ENCODE results near the gene TGDS. TPM values are rescaled to one million over a fixed set of nuclear protein-coding genes. Genes with fewer than 3 reads are reported as not detected.
"Not testable (repeated sequence)": the region's sequence is repeated elsewhere in the genome, so short reads cannot be mapped to it uniquely, and the experiment has no call there.

The TGDS gene
- total and polyA plus RNA-seq, 2 donors from 2014 or later = 10.8 to 12.2 TPM

DNA sequence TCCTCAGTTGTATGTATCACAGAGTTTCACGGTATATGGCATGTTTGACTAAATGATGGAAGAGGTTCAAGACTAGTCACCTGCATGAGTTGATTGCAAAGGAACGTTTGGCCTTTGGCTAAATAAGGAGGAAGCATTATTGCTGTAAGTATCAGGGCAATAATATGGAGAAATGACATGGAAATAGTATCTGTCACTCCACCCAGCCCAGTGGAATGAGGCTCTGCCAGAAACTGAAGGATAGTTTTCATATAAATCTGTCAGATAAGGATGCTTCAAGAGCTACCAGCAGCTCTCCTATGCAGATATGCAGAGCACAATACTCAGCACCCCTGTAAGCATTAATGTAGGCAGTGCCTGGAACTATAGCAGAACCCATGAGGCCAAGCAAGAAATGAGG, 60.7 kb downstream of the TGDS start:
- H3K4me1 ChIP-seq (ENCODE audit: control insufficient read depth in 2 of 3, insufficient read depth in 2 of 3, low read depth in 1 of 3, low read length in 3 of 3) = no peaks in the 10 kb centered on the region
- no peak for FAIRE-seq
- no peaks in the 10 kb centered on the region for H3K36me3 ChIP-seq (ENCODE audit: control insufficient read depth in 2 of 3, insufficient read depth in 3 of 3, low read length in 3 of 3)
- intact Hi-C loops (cut with DNase I) = no loop called here
- no peaks in the 10 kb centered on the region for H3K9me3 ChIP-seq (ENCODE audit: control insufficient read depth in 2 of 3, insufficient read depth in 1 of 3, low read length in 3 of 3)
- H3K27me3 ChIP-seq (ENCODE audit: control insufficient read depth, insufficient read depth, low read length) = no peaks in the 10 kb centered on the region
- no peak overlapping the region for H3K9ac ChIP-seq (ENCODE audit: low read length in 3 of 3)
- TF ChIP-seq, protein P1, sequence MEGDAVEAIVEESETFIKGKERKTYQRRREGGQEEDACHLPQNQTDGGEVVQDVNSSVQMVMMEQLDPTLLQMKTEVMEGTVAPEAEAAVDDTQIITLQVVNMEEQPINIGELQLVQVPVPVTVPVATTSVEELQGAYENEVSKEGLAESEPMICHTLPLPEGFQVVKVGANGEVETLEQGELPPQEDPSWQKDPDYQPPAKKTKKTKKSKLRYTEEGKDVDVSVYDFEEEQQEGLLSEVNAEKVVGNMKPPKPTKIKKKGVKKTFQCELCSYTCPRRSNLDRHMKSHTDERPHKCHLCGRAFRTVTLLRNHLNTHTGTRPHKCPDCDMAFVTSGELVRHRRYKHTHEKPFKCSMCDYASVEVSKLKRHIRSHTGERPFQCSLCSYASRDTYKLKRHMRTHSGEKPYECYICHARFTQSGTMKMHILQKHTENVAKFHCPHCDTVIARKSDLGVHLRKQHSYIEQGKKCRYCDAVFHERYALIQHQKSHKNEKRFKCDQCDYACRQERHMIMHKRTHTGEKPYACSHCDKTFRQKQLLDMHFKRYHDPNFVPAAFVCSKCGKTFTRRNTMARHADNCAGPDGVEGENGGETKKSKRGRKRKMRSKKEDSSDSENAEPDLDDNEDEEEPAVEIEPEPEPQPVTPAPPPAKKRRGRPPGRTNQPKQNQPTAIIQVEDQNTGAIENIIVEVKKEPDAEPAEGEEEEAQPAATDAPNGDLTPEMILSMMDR (IDR thresholded peaks at IDR 0.05; ENCODE audit: borderline replicate concordance, extremely low read depth, insufficient read depth) = no peak
- no peak overlapping the region for H3K4me3 ChIP-seq (ENCODE audit: low read length in 3 of 3)
- H3K27ac ChIP-seq (ENCODE audit: low read depth in 2 of 2, low read length in 2 of 2) = no peak overlapping the region
- no peak for DNase-seq

DNA sequence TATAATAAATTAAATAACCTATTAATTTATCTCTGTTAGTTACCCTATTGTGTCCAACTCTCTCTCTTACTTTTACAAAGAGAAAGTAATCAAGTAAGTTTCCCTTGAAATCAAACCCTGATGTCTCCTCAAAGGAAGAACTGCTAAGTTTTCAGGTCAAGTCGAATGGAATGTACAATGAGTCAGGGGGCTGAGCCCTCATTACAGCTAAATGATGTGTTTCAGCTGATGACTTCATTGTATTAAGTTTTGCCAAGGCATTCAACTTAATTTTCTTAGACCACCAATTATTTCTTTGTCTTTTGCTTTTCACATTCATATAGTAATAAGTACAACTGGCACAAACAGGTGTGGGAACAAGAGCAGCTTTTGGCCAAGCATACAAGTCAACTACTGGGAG, 61.8 kb downstream of the TGDS start:
- TF ChIP-seq, protein P1 (IDR thresholded peaks at IDR 0.05; ENCODE audit: borderline replicate concordance, extremely low read depth, insufficient read depth) = no peak
- Histone ChIP-seq H3K4me3 (ENCODE audit: low read length in 3 of 3) (no peak overlapping the region), H3K27ac (ENCODE audit: low read depth in 2 of 2, low read length in 2 of 2) (no peak overlapping the region), H3K27me3 (ENCODE audit: control insufficient read depth, insufficient read depth, low read length) (no peaks in the 10 kb centered on the region), H3K36me3 (ENCODE audit: control insufficient read depth in 2 of 3, insufficient read depth in 3 of 3, low read length in 3 of 3) (no peaks in the 10 kb centered on the region), H3K9ac (ENCODE audit: low read length in 3 of 3) (no peak overlapping the region), H3K4me1 (ENCODE audit: control insufficient read depth in 2 of 3, insufficient read depth in 2 of 3, low read depth in 1 of 3, low read length in 3 of 3) (no peaks in the 10 kb centered on the region), H3K9me3 (ENCODE audit: control insufficient read depth in 2 of 3, insufficient read depth in 1 of 3, low read length in 3 of 3) (no peaks in the 10 kb centered on the region)
- no peak for FAIRE-seq
- intact Hi-C loops (cut with DNase I) = no loop called here
- no peak for DNase-seq

DNA sequence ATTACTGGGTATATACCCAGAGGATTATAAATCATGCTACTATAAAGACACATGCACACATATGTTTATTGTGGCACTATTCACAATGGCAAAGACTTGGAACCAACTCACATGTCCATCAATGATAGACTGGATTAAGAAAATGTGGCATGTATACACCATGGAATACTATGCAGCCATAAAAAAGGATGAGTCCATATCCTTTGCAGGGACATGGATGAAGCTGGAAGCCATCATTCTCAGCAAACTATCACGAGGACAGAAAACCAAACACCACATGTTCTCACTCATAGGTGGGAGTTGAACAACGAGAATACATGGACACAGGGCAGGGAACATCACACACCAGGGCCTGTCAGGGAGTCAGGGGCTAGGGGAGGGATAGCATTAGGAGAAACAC, 63.7 kb downstream of the TGDS start:
- H3K4me3 ChIP-seq (ENCODE audit: low read length in 3 of 3); DNase-seq; H3K4me1 ChIP-seq (ENCODE audit: control insufficient read depth in 2 of 3, insufficient read depth in 2 of 3, low read depth in 1 of 3, low read length in 3 of 3); FAIRE-seq; H3K36me3 ChIP-seq (ENCODE audit: control insufficient read depth in 2 of 3, insufficient read depth in 3 of 3, low read length in 3 of 3); H3K27ac ChIP-seq (ENCODE audit: low read depth in 2 of 2, low read length in 2 of 2); H3K27me3 ChIP-seq (ENCODE audit: control insufficient read depth, insufficient read depth, low read length); H3K9me3 ChIP-seq (ENCODE audit: control insufficient read depth in 2 of 3, insufficient read depth in 1 of 3, low read length in 3 of 3); intact Hi-C loops (cut with DNase I); H3K9ac ChIP-seq (ENCODE audit: low read length in 3 of 3): not testable (repeated sequence)

DNA sequence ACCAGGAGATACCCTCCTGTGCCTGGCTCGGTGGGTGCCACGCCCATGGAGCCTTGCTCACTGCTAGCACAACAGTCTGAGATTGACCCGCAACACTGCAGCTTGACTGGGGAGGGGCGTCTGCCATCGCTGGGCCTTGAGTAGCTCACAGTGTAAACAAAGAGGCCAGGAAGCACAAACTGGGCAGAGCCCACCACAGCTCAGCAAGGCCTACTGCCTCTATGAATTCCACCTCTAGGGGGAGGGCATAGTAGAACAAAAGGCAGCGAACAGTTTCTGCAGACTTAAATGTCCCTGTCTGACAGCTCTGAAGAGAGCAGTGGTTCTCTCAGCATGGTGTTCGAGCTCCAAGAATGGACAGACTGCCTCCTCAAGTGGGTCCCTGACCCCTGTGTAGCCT, 69.0 kb downstream of the TGDS start:
- H3K4me1 ChIP-seq (ENCODE audit: control insufficient read depth in 2 of 3, insufficient read depth in 2 of 3, low read depth in 1 of 3, low read length in 3 of 3); DNase-seq; intact Hi-C loops (cut with DNase I); H3K9me3 ChIP-seq (ENCODE audit: control insufficient read depth in 2 of 3, insufficient read depth in 1 of 3, low read length in 3 of 3); H3K4me3 ChIP-seq (ENCODE audit: low read length in 3 of 3); FAIRE-seq; H3K9ac ChIP-seq (ENCODE audit: low read length in 3 of 3); H3K27ac ChIP-seq (ENCODE audit: low read depth in 2 of 2, low read length in 2 of 2); H3K36me3 ChIP-seq (ENCODE audit: control insufficient read depth in 2 of 3, insufficient read depth in 3 of 3, low read length in 3 of 3); H3K27me3 ChIP-seq (ENCODE audit: control insufficient read depth, insufficient read depth, low read length): not testable (repeated sequence)

DNA sequence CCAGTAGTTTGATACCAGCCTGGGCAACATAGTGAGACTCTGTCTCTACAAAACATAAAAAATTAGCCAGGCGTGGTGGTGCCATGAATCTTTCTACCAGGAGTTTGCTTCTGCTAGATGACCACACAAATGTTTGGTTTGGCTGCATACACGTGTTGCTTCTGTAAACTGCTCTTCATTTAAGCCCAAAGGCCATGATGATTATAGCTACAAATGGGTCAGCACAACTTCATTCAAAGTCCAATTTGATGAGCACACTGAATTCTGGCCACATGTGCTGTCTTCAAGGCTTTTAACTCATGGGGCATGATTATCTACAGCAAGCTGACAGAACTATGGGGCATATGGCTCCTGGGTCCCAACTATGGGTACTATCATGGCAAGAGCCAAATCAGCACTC, 70.2 kb downstream of the TGDS start:
- TF ChIP-seq, protein P1 (IDR thresholded peaks at IDR 0.05; ENCODE audit: borderline replicate concordance, extremely low read depth, insufficient read depth) = no peak
- no peaks in the 10 kb centered on the region for H3K36me3 ChIP-seq (ENCODE audit: control insufficient read depth in 2 of 3, insufficient read depth in 3 of 3, low read length in 3 of 3)
- no peak overlapping the region for H3K9ac ChIP-seq (ENCODE audit: low read length in 3 of 3)
- intact Hi-C loops (cut with DNase I) = no loop called here
- H3K4me3 ChIP-seq (ENCODE audit: low read length in 3 of 3) = no peak overlapping the region
- FAIRE-seq = no peak
- H3K9me3 ChIP-seq (ENCODE audit: control insufficient read depth in 2 of 3, insufficient read depth in 1 of 3, low read length in 3 of 3) = no peaks in the 10 kb centered on the region
- H3K27ac ChIP-seq (ENCODE audit: low read depth in 2 of 2, low read length in 2 of 2) = no peak overlapping the region
- DNase-seq = no peak
- H3K4me1 ChIP-seq (ENCODE audit: control insufficient read depth in 2 of 3, insufficient read depth in 2 of 3, low read depth in 1 of 3, low read length in 3 of 3) = no peaks in the 10 kb centered on the region
- no peaks in the 10 kb centered on the region for H3K27me3 ChIP-seq (ENCODE audit: control insufficient read depth, insufficient read depth, low read length)
